Measurements from ENCODE around the gene GATAD2B. TPM values are rescaled to one million over a fixed set of nuclear protein-coding genes. Genes with fewer than 3 reads are reported as not detected.

Gene GATAD2B
- total and polyA plus RNA-seq, 2 of the 4 experiments (the other 2 are of a cell fraction), result 3.8 to 6.2 TPM

DNA sequence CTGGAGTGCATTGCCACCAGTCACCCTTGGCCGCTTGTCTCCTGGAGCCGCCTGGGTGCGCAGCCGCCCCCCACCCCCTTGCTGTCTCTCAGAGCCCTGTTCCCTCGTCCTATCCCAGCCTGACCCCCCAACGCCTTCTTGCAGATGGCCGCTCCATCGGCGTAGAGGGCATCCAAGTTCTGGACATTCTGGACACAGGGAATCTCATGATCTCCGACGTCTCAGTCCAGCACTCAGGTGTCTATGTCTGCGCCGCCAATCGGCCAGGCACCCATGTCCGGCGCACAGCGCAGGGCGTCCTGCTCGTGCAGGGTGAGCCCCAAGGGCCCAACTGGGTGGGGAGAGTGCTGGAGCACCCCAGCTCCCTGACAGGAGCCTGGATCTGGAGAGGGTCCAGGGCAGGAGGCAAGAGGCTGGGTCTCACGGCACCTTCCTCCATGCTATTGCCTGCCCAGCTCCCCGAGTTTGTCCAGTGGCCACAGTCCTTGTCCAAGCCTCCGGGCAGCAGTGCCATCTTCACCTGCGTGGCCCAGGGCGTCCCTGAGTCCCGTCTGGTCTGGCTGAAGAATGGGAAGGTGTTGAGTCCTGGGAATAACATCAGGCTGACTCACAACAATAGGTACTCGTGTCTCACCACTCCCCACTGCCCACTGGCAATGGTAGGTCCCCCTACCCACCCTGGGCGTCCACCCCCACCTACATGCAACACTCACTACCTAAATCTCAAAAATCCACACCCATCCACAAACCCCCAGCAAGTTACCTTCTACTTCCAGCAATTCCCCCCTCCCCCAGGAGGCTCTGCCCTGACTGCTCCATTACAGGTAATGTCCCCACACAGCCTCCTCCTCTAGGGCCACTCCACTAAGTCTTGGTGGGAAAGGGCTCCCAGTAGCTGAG, 123.0 kb downstream of the GATAD2B start (continued):
- TF ChIP-seq, protein P1, sequence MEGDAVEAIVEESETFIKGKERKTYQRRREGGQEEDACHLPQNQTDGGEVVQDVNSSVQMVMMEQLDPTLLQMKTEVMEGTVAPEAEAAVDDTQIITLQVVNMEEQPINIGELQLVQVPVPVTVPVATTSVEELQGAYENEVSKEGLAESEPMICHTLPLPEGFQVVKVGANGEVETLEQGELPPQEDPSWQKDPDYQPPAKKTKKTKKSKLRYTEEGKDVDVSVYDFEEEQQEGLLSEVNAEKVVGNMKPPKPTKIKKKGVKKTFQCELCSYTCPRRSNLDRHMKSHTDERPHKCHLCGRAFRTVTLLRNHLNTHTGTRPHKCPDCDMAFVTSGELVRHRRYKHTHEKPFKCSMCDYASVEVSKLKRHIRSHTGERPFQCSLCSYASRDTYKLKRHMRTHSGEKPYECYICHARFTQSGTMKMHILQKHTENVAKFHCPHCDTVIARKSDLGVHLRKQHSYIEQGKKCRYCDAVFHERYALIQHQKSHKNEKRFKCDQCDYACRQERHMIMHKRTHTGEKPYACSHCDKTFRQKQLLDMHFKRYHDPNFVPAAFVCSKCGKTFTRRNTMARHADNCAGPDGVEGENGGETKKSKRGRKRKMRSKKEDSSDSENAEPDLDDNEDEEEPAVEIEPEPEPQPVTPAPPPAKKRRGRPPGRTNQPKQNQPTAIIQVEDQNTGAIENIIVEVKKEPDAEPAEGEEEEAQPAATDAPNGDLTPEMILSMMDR (conservative IDR thresholded peaks at IDR 0.05; ENCODE audit: low read depth, low read length), result no peak
- TF ChIP-seq CEBPB (IDR thresholded peaks at IDR 0.05; ENCODE audit: low read depth, low read length), result no peak

DNA sequence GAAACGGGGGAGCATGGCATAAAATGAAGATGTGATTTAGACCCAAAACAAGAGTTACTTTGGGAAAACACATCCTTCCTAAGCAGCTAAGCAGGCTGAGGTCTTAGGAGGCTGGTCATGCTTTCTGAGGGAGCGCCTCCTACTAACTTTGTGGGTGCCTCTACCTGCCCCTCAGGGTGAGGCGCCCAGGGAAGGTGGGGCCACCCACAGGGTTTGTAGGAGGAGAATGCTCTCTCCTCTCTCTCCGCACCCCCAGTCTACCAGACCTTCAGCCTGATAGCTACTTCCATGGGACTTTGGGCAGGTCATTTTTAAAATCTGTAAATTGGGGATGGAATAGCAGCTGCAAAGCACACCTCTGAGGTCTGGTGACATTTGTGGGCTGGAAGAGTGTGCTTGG, 123.8 kb downstream of the GATAD2B start:
- Histone ChIP-seq H3K9ac (ENCODE audit: low read depth, low read length) (no peak overlapping the region), H4K5ac (ENCODE audit: low read depth, low read length) (no peak overlapping the region), H3K9me3 (ENCODE audit: control insufficient read depth, insufficient read depth, low read length) (no peaks in the 10 kb centered on the region), H2BK5ac (ENCODE audit: low read depth, low read length, poor library complexity, severe bottlenecking) (no peak overlapping the region), H3K18ac (ENCODE audit: low read depth, low read length) (no peak overlapping the region), H3K4me1 (ENCODE audit: control insufficient read depth, insufficient read depth, low read length) (no peaks in the 10 kb centered on the region), H4K20me1 (ENCODE audit: insufficient read depth, low read length) (no peaks in the 10 kb centered on the region), H2BK15ac (ENCODE audit: low read depth, low read length) (no peak overlapping the region), H4K8ac (ENCODE audit: low read depth in 2 of 2, low read length in 2 of 2) (no peak overlapping the region), H4K91ac (ENCODE audit: insufficient read depth, low read depth, low read length) (no peak overlapping the region), H3K4me2 (ENCODE audit: low read depth, low read length) (no peak overlapping the region), H2AK9ac (replicated peaks; ENCODE audit: low read depth, low read length, poor library complexity) (no peak overlapping the region), H3K36me3 (ENCODE audit: control insufficient read depth, insufficient read depth, low read length) (peaks cover 6% of the 10 kb centered on the region; the same call in 1 of the 2 replicates), H3K27ac (ENCODE audit: insufficient read depth, low read length) (no peak overlapping the region), H3K9me1 (ENCODE audit: insufficient read depth, low read length) (no peaks in the 10 kb centered on the region), H3K4me3 (ENCODE audit: insufficient read depth, low read depth, low read length) (no peak overlapping the region), H3K14ac (replicated peaks; ENCODE audit: low read depth, low read length) (no peak overlapping the region), H2BK120ac (ENCODE audit: low read depth, low read length) (no peak overlapping the region), H3K4ac (ENCODE audit: low read depth, low read length) (no peak overlapping the region), H2AK5ac (ENCODE audit: low read depth, low read length) (no peak overlapping the region), H3K23ac (ENCODE audit: low read depth, low read length) (no peak overlapping the region), H3K27me3 (ENCODE audit: control insufficient read depth, insufficient read depth, low read length) (no peaks in the 10 kb centered on the region), H2BK20ac (ENCODE audit: low read depth, low read length) (no peak overlapping the region), H3K56ac (ENCODE audit: extremely low read depth, insufficient read depth, low read length) (no peak overlapping the region), H3K79me1 (ENCODE audit: low read depth in 1 of 2, low read length in 2 of 2) (0 out of 4 replicates have a peak, but pooled peaks cover 0 to 4% of the 10 kb centered on the region in 2 experiments), H2AFZ (replicated peaks; ENCODE audit: low read length, poor library complexity) (no peak overlapping the region)
- WGBS, 2 experiments (ENCODE audit: extremely low coverage in 2 of 2, insufficient read length in 1 of 2), result no CpG with 5 or more reads among the region's 4 CpGs
- intact Hi-C loops (cut with micrococcal nuclease), result loop anchor here (10.0 kb wide), 1 partner anchor 126 kb away; the partner anchor contains the start of gene GATAD2B
- in situ Hi-C loops (cut with MboI; ENCODE audit: low sequenced_read_pairs), result loop anchor here (5.0 kb wide), 1 partner anchor 148 kb away; the partner anchor contains the start of gene DENND4B
- no TSS peak for BruUV-seq (replicated peaks)
- ATAC-seq (ENCODE audit: low read depth), result no peak
- CTCF ChIA-PET, result no interaction called here
- no peak for DNase-seq
- dilution Hi-C loops (cut with HindIII; ENCODE audit: low sequenced_read_pairs, unreplicated experiment), result no loop called here
- POLR2A ChIA-PET (ENCODE audit: unreplicated experiment), result no interaction called here
- TF ChIP-seq CEBPB (IDR thresholded peaks at IDR 0.05; ENCODE audit: low read depth, low read length) (no peak), RFX5 (IDR thresholded peaks at IDR 0.05; ENCODE audit: low read depth, low read length) (no peak), MAFK (IDR thresholded peaks at IDR 0.05; ENCODE audit: low read depth, low read length) (no peak), USF2 (IDR thresholded peaks at IDR 0.05; ENCODE audit: low read depth, low read length) (no peak), MAZ (IDR thresholded peaks at IDR 0.05; ENCODE audit: borderline replicate concordance, low read depth, low read length) (no peak), BHLHE40 (IDR thresholded peaks at IDR 0.05; ENCODE audit: low read depth, low read length) (no peak), SMC3 (IDR thresholded peaks at IDR 0.05; ENCODE audit: low read depth, low read length) (no peak), NFE2L2 (IDR thresholded peaks at IDR 0.05; ENCODE audit: low read depth, low read length) (no peak), FOS (IDR thresholded peaks at IDR 0.05; ENCODE audit: low read depth, low read length) (no peak)
- TF ChIP-seq, protein P1 (conservative IDR thresholded peaks at IDR 0.05; ENCODE audit: low read depth, low read length), result no peak
